GM12878 (cell line): ENCODE measurements around the gene NAA38. TPM values are rescaled to one million over a fixed set of nuclear protein-coding genes. Genes with fewer than 3 reads are reported as not detected.

Source experiments
- ATF7 ChIP-seq: fragments of 450-650 bp; IDR thresholded peaks from 2 replicates; pipeline ENCODE4 v1.6.1; 2016; ENCODE audit warnings: low read depth, mild to moderate bottlenecking
- BACH1 ChIP-seq: fragments of 450-650 bp; IDR thresholded peaks from 2 replicates; pipeline ENCODE4 v1.6.1; 2017; ENCODE audit warnings: mild to moderate bottlenecking, borderline replicate concordance
- CHD2 ChIP-seq: IDR thresholded peaks from 2 replicates; pipeline ENCODE4 v1.6.1; 2011; ENCODE audit warnings: low read depth, low read length, improper control_type of control experiment, borderline replicate concordance
- CREB1 ChIP-seq: IDR thresholded peaks from 2 replicates; pipeline ENCODE4 v1.6.1; 2012; ENCODE audit warnings: low read depth, mild to moderate bottlenecking, inconsistent platforms
- KLF5 ChIP-seq: fragments of 450-650 bp; IDR thresholded peaks from 2 replicates; pipeline ENCODE4 v1.6.1; 2014; ENCODE audit warnings: mild to moderate bottlenecking; ENCODE audit not compliant: partially characterized antibody
- NKRF ChIP-seq: fragments of 450-650 bp; conservative IDR thresholded peaks from 2 replicates; pipeline ENCODE4 v1.6.1; 2017; ENCODE audit warnings: mild to moderate bottlenecking, moderate library complexity
- SIN3A ChIP-seq: IDR thresholded peaks from 2 replicates; pipeline ENCODE4 v1.6.1; 2012; ENCODE audit warnings: low read depth, low read length, improper control_type of control experiment
- YY1 ChIP-seq: IDR thresholded peaks from 2 replicates; pipeline ENCODE4 v1.6.1; 2011; ENCODE audit warnings: low read depth, mild to moderate bottlenecking, low read length
- ZBED1 ChIP-seq: IDR thresholded peaks from 2 replicates; pipeline ENCODE4 v1.6.1; 2016; ENCODE audit warnings: borderline replicate concordance
- ZNF207 ChIP-seq: fragments of 450-650 bp; IDR thresholded peaks from 2 replicates; pipeline ENCODE4 v1.6.1; 2014; ENCODE audit warnings: antibody characterized with exemption, mild to moderate bottlenecking, borderline replicate concordance
- ZNF622 ChIP-seq: fragments of 450-650 bp; IDR thresholded peaks from 2 replicates; pipeline ENCODE4 v1.6.1; 2017; ENCODE audit warnings: mild to moderate bottlenecking, inconsistent platforms
- polyA plus RNA-seq, 11 experiments: library from polyadenylated mRNA; depleted of rRNA in 4 of 11; unstranded in 6 of 11; stranded (reverse) in 5 of 11; fragments of >200 nt; fragmentation: Nextera tagmentation in 4 of 11; fragmentation: Illumina TruSeq in 1 of 11; extraction: Ambion mirVana in 4 of 11; extraction: Trizol in 1 of 11; gene quantifications; 1 replicate in 1 of 11; 2 replicates in 10 of 11; pipeline versions ENCODE4 v1.2.1 to v1.2.3, GENCODE V29; 2011 to 2016; ENCODE audit warnings: inconsistent platforms in 2 of 11, missing spikeins in 2 of 11, low read depth in 1 of 11
- total RNA-seq, 4 experiments: library from RNA; depleted of rRNA in 3 of 4; stranded (reverse); fragments of >200 nt in 3 of 4; fragmentation: Illumina TruSeq in 1 of 4; extraction: Trizol in 1 of 4; gene quantifications; 2 replicates each; pipeline versions ENCODE4 v1.2.1 to v1.2.3, GENCODE V29; 2013 to 2021
- TF ChIP-seq, protein P1 (sequence below): fragments of 450-650 bp; IDR thresholded peaks from 2 replicates; pipeline ENCODE4 v1.6.1; 2017; ENCODE audit warnings: low read depth, mild to moderate bottlenecking, moderate library complexity

The NAA38 gene
- total and polyA plus RNA-seq, 10 of the 15 experiments (the other 5 are each of a cell fraction or from before 2014, with no cell fraction given) = 31.5 to 337 (median 215) TPM

DNA sequence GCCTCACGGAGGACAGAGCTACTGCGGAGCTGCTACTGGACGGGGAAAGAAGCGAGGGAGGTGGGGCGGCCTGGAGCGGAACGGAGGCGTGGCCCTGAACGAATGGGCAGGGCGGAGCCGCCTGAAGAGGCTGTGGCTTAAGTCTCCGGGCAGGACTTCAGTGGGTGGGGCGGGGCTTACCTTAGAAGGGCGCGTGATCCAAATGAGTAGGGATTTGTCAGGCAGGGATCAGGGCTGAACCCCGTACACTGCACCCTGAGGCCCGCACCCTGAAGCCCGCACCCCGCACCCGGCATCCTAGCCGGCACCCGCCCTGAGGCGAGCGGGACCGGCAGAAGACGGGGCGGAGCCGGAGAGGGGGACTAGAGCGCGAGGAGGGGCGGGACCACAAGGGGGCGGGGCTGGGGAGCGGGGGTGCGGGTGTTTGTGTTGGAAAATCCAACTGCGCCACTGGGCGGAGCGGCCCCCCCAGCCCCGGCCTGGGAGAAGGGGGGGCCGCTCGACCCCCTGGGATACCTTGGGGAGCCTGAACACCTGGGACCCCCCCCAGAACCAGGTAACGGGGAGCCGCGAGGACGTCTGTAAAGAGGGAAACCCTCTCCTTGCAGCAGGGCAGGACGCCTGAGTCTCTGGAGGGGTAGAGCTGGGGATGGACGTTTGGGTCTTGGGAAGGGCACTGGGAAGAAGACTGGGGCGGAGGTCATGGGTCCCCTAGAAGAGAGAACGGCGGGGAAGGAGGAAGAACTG, 23.4 kb downstream of the NAA38 start, which contains the start of gene KDM6B (continued):
- 0 out of 2 replicates have a peak, but pooled peaks have one; percentile 51 for TF ChIP-seq SIN3A
- TF ChIP-seq YY1 = 0 out of 2 replicates have a peak, but pooled peaks have one; percentile 7
- TF ChIP-seq CREB1 = no peak
- TF ChIP-seq NKRF = peak; percentile 92
- TF ChIP-seq ATF7 = no peak
- 0 out of 2 replicates have a peak, but pooled peaks have one; percentile 2 for TF ChIP-seq ZNF207
- 0 out of 2 replicates have a peak, but pooled peaks have one; percentile 31 for TF ChIP-seq CHD2
- TF ChIP-seq BACH1 = no peak
- TF ChIP-seq, protein P1, sequence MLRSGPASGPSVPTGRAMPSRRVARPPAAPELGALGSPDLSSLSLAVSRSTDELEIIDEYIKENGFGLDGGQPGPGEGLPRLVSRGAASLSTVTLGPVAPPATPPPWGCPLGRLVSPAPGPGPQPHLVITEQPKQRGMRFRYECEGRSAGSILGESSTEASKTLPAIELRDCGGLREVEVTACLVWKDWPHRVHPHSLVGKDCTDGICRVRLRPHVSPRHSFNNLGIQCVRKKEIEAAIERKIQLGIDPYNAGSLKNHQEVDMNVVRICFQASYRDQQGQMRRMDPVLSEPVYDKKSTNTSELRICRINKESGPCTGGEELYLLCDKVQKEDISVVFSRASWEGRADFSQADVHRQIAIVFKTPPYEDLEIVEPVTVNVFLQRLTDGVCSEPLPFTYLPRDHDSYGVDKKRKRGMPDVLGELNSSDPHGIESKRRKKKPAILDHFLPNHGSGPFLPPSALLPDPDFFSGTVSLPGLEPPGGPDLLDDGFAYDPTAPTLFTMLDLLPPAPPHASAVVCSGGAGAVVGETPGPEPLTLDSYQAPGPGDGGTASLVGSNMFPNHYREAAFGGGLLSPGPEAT = peak; percentile 54; the same call in 1 of the 2 replicates
- TF ChIP-seq KLF5 = peak; percentile 29
- no peak for TF ChIP-seq ZBED1
- TF ChIP-seq ZNF622 = no peak
